SHP77 (cell line): ENCODE results near the gene C14orf93.

Experiments used
- DNase-seq, 2 experiments: peaks; one replicate each; lab custom pipeline; 2025; lab: John Stamatoyannopoulos, UW

The C14orf93 gene

GRCh38 chr14:23009939-23010726, at the start of gene C14orf93:
Gene C14orf93 (minus strand): TSS chr14:23010143. CDS start chr14:22999023, 11,120 bp downstream.
- DNase-seq: peak; percentile 59 to 89

DNA sequence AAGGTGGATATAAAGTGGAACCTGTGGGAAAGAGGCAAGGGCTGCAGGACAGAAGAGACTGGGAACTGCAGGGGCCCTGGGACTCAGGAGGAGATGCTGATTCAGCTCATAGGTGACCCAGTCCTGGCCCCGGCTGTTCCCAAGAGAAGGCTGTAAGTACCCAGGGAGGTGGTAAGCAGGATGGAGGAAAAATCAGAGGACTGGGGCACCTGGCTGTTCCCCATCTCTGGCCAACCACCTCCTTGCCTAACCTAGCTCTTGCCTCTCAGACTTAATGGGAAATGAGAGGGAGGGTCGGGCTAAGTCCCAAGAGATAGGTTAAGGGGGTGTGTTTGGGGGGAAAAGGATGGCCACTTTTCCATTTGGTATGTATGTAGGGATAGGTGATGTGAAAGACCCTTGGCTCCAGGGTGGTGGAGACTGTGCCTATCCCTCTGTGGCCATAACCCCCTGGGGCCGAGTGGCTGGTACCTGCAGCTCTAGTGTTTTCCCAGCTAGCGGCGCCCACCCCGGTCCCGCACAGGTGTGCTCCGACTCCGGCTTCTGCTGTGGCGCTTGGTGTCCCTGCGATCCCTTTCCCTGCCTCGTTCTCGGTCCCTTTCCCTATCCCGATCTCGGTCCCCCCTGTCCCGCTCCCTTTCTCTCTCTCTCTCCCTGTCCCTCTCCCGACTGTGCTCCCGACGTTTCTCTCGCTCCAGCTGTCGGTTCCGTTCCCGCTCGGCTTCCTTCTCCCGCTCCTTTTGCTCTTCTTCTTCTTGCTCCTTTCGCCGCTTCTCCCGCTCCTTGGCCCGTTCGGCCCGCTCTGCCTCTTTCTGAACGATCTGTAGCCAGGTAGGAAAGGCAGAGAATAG, 48.9 kb upstream of the C14orf93 start:
- DNase-seq: no peak

DNA sequence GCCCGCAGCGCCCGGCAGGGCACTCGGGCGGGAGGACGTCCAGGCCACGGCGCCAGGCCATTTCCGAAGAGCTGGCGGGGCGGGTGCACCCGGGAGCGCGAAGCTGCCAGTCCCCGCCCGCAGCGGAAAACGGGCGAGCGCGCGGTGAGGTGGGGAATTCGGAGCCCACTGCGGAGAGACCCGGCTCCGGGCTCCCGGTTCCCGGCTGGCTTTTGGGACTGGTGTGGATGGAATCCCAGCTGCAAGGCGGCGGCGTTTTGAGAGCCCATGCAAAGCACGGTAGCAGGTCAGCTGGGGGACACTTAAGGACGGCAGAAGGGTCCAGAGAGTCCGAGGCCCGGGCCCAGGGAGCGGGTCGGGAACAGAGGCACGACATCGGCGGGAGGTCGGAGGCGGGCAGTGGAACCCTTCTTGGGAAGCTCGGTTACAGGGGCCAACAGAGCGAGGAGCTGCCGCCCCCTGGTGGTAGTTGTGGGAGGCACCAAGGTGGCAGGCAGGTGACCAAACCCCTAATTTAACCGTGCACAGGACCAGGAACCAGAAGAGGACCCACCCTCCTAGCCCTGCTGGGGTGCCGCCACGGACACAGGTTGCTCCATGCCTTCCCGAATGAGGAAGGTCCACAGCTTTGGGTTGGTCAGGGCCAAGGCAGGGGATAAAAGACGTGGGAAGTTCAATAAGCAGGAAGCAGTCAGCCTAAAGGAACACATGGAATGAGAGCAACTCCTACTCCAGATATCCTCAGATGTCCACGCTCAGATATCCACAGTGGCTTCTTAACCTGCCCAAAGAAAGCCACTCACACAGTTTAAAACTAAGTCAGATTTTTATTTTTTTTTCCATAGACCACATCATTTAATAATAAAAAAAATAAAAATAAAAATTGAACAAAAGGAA, 48.1 kb upstream of the C14orf93 start:
- no peak for DNase-seq

- DNase-seq: no peak
Observed at GRCh38 chr14:23056956-23057756, 47.2 kb upstream of the C14orf93 start, which contains the start of gene CDH24. Gene CDH24 (minus strand): TSS chr14:23057520. CDS start chr14:23055733, 1,787 bp downstream.

DNA sequence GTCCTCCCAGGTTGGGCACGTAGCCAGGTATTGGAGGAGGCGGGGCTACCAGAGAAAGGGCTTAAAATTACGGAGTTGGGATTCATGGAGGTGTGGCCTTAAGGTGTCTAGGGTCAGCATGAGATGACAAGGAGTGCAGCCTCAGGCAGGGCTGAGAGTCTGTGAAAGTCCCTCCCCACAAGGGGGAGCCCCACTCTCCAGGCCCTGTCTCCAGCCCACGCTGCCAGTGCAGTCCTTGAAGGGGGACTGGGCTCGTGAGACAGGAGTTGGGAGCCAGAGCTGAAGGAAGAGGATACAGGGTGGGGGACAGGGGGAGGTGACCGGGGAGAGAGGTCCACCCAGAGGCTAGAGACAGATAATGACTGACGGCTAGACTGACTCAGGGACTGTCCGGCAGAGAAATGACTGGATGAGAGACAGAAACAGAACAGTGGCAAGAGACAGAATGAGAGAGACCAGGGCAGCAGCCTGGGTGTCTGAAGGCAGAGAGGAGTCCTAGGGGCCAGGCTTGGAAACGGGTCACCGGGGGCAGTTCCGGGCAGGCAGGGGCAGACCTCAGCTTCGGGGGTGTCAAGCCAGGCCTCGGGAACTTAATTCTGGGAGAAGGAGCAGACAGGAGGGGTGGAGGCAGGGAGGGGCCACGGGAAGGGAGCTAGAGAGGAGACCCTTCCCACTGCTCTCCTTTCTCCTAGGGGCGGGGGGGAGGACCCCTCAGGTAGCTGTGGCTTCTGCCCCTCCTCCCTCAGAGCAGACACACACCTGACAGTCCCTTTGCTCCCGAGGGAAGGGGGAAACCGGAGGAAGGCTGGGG, 46.4 kb upstream of the C14orf93 start:
- no peak for DNase-seq

- DNase-seq: no peak
Observed at GRCh38 chr14:23055621-23056144, 45.7 kb upstream of the C14orf93 start.

DNA sequence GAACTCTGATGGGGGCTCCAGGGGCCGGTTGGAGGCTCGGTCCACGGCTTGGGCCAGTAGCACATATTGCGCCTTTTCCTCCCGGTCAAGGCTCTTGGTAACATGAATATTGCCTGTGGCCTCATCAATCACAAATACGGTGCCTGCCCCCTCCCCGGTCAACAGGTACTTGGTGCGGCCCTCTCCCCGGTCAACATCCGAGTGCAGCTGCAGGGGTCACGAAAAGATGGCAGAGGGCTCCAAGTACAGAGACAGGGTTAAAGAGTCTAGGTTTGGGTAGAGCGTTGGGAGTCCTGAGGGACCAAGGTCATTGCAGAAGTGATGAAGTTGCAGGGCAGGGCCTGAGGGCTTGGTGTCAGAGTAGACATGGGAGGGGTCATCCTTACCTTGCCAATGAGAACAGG, 45.2 kb upstream of the C14orf93 start:
- DNase-seq: no peak

- no peak for DNase-seq
Observed at GRCh38 chr14:23054000-23054811, 44.3 kb upstream of the C14orf93 start.

- no peak for DNase-seq
Observed at GRCh38 chr14:23053426-23053825, 43.5 kb upstream of the C14orf93 start.

DNA sequence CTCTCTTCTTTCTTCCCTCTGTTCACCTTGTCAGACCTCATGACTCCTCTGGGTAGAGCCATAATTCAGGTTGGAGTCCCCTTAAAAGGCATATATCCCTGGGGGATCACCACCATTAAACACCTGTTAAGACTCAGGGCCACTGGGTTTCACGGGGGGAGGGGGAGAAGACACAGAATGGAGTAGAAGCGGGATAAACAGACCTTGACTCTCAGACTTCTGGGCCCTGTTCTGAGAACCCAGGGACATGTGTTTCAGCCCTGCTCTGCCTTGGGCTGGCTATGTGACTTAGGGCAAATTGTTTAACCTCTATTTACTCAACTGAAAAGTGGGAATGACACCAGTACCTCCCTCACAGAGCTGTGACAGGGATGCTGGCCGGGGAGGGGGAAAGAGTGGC, 42.7 kb upstream of the C14orf93 start:
- DNase-seq: no peak

GRCh38 chr14:23052182-23052623, 42.3 kb upstream of the C14orf93 start:
- no peak for DNase-seq

DNA sequence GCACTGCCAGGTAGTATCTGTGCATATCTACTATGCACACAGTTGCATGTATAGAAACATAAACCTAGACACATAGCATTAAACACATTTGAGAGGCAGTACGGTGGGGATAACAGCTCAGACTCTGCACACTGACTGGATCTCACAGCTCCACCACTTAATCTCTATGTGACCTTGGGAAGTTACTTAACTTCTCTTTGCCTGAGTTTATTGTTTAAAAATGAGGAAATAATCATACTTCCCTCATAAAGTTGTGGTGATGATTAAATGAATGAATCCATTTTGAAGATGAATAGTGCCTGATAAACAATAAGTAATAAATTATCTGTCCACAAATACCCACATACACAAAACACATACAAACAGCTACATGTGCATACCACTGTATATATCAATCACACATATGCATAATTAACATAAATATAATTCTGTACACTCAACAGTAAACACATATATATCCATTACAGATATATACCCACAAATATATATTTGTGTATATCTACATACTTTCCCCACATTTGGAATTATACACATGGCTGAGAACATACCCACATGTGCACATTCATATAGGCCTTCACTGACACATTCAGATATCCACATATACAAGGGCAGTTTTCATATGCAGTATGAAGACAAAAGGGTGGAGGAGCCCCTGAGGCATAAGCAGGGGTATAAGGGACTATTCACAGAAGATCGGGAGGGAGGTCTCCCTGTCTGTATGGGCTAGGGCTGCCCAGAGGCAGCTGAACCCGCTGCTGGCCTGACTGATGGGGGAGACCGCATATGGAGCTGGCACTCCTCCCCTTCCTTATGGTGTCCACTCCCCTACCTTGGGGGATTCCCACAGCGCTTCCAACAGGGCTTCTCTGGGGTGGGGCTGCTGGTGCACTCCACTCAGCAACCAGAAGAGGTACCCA, 41.5 kb upstream of the C14orf93 start:
- DNase-seq: no peak

GRCh38 chr14:23049011-23049410, 39.1 kb upstream of the C14orf93 start:
- no peak for DNase-seq

DNA sequence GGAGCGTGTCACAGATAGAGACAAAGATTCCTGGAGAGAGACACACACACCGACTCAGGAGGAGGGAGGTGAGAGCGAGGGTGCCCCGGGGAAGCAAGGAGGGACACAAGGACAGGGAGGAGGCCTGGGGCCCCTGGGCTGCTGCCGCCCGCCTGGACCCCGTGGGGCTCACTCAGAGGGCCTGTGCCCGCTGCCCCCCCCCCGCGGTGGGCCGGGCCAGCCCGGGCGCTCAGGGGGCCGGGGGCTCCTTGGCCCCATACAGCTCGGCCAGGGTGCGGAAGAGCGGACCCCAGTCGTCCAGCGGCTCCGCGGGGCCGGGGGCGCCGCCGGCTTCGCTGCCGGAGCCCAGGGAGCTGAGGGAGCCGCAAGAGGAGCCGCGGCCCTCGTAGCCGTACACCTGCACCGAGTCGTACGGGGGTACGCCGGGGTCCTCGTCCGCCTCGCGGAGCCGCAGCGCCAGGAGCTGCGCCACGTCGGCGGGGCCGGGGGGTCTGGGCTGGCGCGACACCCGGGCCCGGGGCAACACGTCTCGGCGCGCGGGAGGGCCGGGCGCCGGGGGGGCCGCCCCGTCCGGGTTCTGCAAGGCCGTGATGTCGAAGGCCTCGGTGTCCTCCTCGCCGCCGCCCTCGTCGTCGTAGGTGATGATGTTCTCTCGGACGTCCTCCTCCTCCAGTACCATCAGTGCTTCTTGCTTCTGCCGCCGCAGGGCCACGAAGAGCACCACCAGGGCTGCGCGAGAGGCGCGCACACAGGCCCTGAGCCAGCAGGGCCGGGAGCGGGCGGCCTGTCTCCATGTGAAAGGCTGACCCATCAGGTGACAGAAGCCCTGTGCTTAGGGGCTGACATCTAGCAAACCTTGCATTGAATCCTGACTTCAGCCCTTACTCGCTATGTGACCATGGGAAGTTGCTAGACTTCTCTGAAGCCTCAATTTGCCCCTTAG, 38.1 kb upstream of the C14orf93 start:
- no peak for DNase-seq

DNA sequence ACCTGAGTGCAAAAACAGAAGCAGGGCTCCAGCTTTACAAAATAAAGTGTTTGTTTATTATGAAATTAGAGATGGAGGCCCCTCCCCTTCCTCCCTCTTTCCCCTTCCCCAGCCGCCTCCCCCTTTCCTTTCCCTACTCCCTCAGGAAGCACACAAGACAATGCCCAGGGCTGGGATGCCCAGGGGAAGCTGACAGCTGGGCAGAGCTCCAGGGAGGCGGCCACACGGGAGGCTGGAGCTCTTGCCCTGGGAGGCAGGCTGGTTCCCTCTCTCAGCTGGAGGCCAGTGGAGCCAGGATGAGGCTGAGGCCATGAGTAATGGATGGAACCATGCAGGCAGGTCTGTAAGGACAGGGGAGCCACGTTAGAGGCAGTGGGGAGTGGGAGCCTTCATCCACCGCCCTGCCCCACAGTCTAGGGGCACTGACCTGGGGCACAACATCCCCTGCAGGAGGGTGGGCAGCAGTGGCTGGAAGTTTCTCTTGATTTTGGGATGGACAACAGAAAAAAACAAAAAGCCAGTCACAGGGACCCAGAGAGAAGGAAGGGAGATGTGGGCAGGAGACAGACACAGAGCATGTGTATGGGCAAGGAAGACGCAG, 37.2 kb upstream of the C14orf93 start:
- DNase-seq: no peak
